Measurements from ENCODE around the gene WDFY2.

WDFY2 gene

GRCh38 chr13:51742611-51743010 is 158.3 kb downstream of the WDFY2 start:
- DNase-seq = no peak

- DNase-seq = no peak
Measured at GRCh38 chr13:51745243-51745642, 161.0 kb downstream of the WDFY2 start.

GRCh38 chr13:51746802-51747201 is 162.5 kb downstream of the WDFY2 start:
- no peak for DNase-seq

DNA sequence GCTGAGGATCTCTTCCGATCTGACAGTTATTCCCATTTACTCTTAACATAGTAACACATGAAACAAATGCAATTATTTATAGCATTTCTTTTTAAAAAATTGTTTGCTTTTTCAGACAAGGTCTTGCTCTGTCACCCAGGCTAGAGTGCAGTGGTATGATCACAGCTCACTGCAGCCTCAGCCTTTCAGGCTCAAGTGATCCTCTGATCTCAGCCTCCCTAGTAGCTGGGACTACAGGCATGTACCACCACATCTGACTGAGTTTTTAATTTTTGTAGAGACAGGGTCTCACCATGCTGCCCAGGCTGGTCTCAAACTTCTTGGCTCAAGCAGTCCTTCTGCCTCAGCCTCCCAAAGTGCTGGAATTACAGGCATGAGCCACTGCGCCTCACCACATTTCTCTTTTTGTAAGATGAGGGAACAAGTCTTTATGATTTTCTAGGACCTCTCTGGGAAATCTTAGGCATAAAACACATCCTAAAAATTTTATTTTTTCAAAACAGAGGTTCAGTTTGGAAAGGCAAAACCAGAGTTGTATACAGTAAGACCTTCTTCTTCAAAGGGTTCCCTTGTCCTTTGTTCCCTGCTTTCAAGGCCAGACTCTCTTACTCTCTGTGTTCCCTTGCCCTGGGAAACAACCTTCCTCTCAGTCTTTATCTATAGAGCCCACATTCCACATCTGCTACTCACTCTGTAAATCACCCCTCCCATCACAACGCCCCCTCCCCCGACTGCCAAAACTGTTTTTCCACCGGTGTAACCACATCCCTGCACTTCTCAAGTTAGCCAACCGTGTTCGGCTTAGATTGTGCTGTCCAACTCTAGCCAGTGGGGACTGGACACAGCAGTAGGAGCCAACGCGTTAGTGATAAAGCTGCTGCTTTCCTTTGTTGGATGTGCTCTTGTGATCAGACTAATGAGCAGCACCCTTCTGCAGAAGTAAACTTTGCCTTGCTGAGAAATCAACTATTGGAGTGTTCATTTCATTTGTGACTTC is 163.5 kb downstream of the WDFY2 start:
- DNase-seq = no peak

DNA sequence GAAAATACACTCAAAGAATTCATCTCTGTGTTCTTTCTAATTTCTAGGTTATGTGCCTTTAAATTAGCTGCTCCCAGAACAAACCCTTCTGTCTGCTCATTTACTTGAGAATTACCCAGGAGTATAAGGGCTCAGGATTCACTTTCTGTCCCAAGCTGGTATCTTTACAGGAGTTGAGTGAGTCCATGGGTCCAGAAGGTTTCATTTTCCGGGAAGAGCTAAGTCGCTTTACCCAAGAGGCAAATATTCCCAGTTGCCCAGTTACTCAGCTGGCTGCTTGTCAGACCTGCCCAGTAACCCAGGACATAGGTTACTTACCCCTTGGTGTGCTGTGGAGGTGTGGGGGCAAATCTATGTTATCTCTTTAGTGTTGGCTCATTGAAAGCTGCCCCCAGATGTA is 172.4 kb downstream of the WDFY2 start:
- no peak for DNase-seq

- DNase-seq = no peak
Measured at GRCh38 chr13:51758691-51759090, 174.4 kb downstream of the WDFY2 start.

GRCh38 chr13:51759240-51759639 is 175.0 kb downstream of the WDFY2 start:
- no peak for DNase-seq

- DNase-seq = no peak
Measured at GRCh38 chr13:51760592-51760991, 176.3 kb downstream of the WDFY2 start.

- DNase-seq = no peak
Measured at GRCh38 chr13:51761643-51762350, 177.5 kb downstream of the WDFY2 start.

DNA sequence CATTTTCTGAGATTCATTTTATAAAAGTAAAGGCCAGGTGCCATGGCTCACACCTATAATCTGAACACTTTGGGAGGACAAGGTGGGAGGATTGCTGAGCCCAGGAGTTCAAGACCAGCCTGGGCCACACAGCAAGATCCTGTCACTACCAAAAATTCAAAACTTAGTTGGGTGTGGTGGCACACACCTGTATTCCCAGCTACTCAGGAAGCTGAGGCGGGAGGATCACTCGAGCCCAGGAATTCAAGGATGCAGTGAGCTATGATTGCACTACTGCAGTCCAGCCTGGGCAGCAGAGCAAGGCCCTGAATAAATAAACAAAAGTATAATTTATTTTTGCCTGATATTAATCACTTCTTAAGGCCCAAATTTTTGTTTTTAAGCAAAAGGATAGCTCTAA is 179.2 kb downstream of the WDFY2 start:
- no peak for DNase-seq

- peak; percentile 51 for DNase-seq
Measured at GRCh38 chr13:51764184-51765141, 180.2 kb downstream of the WDFY2 start.

- DNase-seq = no peak
Measured at GRCh38 chr13:51765142-51765515, 180.9 kb downstream of the WDFY2 start.

- DNase-seq = no peak
Measured at GRCh38 chr13:51767100-51767499, 182.8 kb downstream of the WDFY2 start.

DNA sequence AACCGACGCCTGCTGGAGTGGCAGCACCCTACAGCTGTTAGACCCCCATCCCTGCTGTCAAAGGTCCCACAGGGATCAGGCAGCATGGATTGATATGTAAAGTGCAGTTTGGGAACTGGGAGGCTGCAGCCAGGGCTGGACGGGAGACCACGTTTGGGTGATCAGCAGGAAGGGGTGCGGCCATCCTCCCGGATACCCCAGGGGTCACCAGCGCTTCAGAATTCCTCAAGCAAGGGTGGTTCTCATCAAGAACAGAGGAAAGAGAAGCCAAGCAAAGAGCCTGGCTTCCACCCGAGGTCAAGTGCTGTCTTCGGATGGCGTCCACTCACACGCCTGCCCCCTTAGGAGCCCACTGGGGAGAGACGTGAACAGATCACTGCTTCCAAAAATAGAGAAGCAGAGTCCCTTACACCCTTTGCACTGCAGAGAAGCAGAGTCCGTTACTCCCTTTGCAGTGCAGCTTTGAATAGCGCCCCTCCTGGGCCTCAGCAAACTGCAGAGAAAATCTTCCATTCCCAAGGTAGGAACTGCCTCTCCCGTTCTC is 184.2 kb downstream of the WDFY2 start:
- no peak for DNase-seq

DNA sequence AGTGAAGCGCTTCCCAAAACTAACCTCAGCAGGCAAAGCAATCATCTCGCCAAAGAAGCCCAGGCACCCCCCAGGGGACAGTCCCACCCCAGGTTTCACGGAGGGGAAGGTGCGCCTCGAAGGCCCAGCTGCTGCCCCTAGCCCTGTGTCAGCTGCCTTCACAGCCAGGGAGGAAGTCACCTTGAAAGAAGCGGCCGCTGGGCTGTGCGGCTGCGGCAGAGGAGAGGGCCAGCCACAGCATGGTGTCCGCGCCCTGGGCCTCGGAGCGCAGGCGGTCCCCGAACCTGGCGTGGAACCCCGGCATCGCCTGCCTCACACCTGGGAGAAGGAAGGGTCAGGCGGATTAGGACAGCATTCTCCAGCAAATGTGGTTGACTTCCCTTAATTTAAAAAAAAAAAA is 184.7 kb downstream of the WDFY2 start:
- DNase-seq = no peak

DNA sequence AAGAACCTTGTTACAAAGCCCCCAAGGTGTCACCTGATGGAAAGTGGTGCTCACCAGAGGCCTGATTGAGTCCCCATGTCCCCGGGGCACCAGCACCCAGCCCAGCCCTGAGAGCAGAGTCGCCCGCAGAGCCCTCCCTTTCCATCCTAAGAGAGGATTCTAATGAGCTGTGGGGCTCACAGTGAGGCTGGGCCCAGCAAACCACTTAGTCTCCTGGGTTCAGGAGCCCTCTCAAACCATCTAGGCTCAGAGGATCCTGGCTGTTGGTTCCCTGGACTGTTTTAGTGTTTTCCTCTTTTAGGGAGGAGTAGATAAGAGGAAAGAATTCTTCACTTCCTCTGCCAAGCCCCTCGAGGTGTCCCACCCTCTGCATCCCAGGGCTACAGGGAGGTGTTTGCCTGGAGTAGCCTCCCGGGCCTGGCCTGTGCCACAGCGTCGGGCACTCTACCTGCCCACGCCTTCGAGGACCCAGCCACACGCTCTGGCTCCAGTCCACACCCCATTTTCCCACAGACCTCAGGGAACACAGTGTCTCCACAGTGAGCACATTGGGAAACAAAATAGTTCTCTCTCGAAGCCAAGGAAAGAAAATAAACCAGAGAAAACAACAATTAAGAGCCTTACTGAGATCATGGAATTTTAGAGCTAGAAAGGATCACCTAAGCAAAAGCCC is 185.3 kb downstream of the WDFY2 start:
- no peak for DNase-seq

GRCh38 chr13:51770160-51770559 is 185.9 kb downstream of the WDFY2 start:
- DNase-seq = no peak

GRCh38 chr13:51770681-51771417 is 186.6 kb downstream of the WDFY2 start:
- no peak for DNase-seq

DNA sequence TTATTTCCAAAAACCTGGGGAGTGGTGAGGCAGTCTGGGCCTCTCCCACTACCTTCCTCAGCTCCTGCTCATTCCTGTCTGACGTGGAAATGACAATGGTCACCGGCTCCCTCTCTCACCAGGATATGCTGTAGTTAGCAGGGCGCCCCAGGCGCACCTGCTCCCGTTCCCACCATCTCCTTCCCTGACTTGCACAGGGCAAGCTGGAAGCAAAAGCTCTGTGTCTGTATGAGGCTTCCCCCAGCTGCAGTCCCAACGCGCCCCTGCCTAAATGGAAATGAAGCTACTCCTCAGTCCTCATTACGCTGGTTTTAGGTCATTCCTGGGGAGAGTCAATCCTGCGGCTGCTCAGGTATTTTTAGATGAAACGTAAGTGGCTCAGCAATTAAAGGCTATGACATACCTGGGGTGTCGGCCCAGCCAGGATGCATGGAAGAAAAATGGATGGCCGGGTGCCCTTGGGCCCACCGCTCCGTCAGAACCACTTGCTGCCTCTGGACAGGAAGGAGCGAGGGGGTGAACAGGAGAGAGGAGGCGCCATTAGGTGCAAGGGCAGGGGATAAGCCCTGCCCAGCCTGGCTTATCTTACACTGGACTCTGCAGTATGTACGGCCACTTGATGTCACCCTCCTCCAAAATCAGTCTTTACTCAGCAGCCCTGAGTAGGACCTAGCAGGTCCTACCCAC is 187.3 kb downstream of the WDFY2 start:
- no peak for DNase-seq

- DNase-seq = no peak
Measured at GRCh38 chr13:51772105-51772455, 187.8 kb downstream of the WDFY2 start.

- no peak for DNase-seq
Measured at GRCh38 chr13:51772781-51773180, 188.5 kb downstream of the WDFY2 start.
